GM10847 (cell line): Measurements from ENCODE around the gene SMIM24.

ENCODE experiments used
- POLR2A ChIP-seq: IDR thresholded peaks from 2 replicates; pipeline ENCODE4 v1.6.1; 2011; ENCODE audit not compliant: insufficient read length; ENCODE audit errors: extremely low read depth

The SMIM24 gene

DNA sequence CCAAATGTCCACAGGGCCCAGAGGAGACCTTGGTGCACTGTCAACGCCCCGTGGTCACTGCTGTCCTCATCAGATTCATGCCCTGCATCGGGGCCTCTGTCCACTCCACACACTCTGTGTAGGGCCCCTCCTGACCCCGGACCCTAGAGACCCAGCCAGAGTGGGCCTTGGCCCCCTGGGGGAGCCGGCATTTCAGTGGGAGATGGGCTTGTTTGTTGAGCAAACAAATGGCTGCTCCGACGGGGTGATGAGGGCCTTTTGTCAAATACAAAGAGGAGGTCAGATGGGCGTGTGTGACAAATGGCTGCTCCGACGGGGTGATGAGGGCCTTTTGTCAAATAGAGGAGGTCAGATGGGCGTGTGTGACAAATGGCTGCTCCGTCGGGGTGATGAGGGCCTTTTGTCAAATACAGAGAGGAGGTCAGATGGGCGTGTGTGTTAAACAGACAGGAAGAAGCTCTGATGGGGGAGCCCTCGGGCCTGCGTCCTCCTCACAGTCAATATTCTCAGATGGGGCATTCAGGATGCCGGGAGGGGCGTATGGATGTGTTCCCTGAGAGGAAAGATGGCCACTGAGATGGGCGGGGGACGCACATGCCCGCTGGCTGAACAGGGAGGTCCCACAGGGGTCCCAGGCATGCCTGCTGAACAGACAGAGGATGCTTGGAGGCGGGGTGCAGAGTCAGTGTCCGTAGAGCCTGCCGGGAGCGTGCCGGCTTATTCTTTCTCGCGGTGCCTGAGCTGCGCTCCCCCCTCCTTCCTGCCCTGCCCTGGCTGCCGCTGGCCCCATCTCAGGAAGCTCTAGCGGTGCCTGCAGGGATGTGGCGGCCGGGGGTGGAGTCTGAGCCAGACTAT is 36.3 kb downstream of the SMIM24 start:
- no peak for TF ChIP-seq POLR2A

DNA sequence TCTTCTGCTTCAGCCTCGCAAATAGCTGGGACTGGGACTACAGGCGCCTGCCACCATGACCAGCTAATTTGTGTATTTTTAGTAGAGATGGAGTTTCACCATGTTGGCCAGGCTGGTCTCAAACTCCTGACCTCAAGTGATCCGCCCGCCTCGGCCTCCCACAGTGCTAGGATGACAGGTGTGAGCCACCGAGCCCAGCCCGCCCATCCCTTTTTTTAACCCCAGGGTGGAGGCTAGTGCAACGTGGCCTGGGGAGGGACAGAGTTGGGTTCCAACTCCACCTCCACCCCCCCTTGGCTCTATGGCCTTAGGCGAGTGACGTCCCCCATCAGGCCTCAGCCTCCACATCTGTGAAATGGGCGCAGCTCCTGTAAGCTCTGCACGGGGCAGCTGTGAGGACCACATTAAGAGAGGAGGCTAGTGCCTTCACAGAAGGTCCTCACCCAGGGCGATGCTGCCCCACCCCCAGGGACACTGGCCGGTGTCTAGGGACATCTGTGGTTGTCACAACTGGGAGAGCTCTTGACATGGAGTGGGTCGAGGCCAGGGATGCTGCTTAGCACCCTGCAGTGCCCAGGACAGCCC is 37.7 kb downstream of the SMIM24 start:
- TF ChIP-seq POLR2A: no peak

DNA sequence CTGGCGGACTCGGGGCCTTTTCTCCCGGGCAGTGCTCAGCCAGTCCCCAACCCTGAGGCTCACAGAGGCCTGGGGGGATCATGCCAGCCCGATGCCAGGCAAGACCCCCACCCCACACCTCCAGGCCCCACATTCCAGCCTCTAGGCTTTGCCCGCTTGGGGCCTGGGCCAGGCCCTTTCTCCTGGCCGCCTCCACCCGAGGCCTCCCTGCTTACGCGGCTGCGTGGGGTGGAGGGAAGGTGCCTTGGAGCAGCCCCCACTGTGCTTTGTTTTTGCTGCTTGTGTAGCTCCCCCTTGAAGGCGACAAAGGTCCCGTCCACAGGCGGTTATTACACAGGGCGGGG is 38.4 kb downstream of the SMIM24 start:
- no peak for TF ChIP-seq POLR2A

DNA sequence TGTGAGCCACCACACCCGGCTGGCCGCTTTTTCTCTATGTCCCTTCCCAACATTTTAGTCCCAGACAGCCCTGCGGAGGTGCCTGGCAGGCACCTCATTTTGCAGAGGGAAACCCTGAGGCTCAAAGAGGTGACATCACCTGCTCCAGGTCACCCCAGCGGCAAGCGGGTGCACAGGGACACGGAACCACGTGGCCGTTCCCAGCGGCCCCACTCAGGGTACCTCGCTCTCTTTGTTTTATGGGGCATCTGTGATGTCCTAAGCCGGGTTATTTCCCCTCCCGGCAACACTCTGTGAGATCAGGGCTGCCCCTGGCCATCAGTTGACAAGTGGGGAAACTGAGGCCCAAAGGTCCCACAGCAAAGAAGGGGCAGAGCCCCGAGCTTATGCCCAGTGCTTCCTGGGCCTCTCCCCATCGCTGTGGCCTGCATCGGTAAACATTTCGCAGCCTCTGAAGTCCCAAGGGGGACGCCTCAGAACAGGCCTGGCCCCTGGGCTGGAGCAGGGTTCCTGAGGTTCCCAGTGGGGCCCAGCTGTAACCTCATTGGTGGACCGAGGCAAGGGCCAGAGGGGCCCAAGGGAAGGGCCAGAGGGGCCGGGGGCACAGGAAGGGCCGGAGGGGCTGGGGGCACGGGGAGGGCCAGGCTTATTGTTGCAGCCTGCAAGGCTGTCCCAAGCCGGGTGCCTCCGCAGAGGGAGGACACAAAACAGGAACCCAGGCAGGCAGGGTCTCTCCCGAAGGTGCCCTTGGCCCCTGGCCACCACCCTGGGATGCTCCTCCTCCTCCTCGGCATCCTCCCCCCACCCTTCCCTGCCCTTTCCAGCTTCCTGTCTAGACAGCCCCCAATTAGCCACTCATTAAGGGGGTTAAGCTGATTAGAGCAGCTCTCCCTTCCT is 39.0 kb downstream of the SMIM24 start:
- TF ChIP-seq POLR2A: no peak

DNA sequence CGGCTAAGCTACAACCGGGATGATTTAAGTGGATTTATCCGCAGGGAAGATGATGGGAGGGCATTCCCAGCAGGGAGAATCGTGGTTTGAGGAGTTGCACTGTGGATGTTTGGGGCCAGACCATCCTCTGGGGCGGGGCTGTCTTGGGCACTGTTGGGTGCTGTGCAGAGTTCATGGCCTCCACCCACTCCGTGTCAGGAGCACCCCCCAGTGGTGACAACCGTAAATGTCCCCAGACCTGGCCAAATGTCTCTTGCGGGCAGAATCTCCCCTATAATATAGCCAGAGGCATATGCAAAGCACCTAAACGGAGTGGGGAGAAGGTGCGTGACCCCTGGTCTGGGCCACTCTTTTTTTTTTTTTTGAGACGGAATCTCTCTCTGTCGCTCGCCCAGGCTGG is 40.2 kb downstream of the SMIM24 start:
- TF ChIP-seq POLR2A: no peak

DNA sequence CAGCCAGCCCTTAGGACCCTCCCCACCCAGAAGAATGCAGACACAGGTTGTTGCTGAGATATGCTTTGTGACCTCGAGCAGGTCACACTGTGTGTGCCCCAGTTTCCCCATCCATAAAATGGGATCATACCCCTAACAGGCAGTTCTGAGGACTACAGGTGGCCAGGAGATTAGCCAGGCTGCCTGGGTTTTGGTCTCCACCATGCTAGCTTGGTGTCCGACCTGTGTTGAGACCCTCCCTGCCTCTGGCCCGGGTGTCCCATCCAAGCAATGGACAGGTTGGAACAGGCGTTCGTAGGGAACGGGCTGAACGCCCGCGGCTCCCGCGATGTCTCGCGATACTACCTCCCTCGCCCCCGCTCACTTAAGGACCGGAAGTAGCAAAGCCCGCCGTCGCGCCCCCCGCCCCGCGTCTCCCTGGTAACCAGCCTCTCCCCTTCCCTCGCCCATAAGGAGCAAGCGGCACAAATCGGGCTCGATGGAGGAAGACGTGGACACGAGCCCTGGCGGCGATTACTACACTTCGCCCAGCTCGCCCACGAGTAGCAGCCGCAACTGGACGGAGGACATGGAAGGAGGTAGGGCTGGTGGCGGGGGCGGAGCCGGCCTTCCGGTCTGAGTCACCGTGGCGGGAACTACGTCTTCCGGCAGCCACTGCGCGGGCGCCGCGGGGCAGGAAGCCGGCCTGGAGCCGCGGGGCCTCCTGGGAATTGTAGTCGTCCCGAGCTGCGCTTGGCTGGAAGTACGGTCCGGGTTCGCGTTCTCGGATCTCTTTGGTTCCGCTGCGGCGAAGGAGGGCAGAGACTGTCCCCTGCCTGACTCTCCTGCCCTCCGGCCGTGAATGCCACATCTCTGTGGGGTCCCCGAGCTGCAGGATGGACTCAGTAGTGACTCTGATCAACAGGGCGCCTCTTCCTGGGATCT is 45.4 kb downstream of the SMIM24 start:
- TF ChIP-seq POLR2A: peak; percentile 72

DNA sequence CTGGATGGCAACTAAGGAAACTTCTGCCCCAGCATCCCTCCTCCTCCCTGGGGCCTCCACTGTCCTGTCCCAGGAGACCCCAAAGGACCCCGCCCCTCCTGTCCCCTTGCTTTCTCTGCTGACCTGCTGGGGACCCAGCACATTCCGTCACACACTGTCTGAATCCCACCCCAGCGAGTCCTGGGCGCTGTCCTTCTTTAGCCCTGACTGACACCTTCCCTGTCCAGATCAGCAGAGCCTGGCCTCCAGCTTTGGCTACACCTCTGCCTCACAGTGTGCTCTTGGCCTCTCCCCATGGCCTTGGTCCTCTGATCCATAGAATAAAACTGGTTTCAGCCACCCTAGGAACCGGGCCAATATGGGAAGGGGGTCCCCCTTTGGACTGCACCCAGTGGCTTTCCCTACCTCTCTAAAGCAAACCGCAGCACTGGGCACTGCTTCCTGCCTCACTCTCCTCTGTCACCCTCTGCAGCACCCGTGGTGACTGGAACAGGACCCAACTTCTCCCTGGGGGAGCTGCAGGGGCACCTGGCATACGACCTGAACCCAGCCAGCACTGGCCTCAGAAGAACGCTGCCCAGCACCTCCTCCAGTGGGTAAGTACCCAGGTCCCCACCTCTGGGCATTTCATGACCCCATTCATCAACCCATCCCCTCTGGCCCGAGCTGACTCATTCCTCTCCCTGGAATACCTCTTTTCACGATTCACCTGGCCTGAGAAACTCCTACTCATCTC is 46.4 kb downstream of the SMIM24 start:
- no peak for TF ChIP-seq POLR2A

DNA sequence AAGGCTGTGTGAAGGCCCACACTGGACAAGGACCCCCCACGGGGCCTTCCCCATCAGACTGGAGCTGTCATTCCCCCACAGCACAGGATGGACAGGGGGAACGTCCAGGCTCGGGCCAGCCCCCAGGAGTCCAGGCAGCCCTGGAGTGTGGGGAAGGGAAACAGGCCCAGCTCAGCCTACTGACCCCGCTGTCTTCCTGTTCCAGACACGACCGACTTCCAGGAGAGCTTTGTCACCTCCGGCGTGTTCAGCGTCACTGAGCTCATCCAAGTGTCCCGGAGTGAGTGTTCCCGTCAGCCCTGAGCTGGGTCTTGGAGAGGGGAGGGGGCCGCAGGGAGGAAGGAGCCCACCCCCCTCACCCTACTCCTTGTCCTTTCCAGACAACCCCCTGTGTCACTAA is 47.0 kb downstream of the SMIM24 start:
- no peak for TF ChIP-seq POLR2A

DNA sequence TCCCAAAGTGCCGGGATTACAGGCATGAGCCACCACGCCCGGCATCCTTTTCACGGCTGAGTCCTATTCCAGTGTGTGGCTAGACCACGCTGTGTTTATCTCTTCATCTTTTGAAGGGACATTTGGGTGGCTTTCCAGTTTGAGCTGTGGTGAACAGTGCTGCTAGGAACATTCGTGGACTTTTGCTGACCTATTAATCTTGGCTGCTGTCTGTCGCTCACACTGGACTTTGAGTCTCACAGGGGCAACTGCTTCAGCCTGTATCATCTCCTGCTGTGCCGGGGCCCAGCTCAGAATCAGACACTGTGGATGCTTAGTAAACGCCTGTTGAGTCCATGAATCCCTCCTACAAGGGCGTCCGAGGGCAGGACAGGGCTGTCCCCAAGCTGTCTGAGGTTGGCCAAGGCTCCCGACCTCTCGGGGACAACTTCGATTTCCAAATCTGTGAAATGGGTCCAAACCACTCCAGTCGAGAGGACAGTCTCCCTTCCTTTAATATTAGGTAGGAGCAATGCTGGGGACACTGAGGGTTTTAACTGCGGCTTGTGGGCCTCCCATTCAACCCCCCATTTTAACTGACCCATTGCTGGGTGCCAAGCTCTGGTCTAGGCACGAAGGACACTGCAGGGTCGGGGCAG is 48.4 kb downstream of the SMIM24 start:
- no peak for TF ChIP-seq POLR2A

DNA sequence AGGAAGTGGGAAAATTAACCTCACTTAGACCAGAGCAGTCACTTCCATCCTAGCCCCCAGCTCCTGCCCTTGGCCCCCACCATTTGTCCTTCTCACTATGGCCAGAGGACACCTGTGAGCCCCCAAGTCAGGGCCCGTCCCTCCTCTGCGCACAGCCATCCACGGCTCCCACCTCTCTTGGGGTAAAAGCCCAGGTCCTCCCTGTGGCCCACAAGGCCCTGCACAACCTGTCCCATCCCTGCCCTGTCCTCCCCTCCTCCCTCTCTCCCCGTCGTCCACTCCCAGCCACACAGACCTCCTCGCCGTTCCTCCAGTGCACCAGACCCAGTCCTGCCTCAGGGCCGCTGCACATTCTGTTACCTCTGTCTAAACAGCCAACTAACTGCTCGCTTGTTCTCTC is 53.9 kb downstream of the SMIM24 start:
- no peak for TF ChIP-seq POLR2A
